Body of pancreas (tissue), 4 donors: ENCODE data around the gene MYO6. TPM values are rescaled to one million over a fixed set of nuclear protein-coding genes. Genes with fewer than 3 reads are reported as not detected.

Source experiments
- ATAC-seq: fragments of 150-250 bp; one replicate; pipeline ENCODE4 v1.9.1; 2016
- DNase-seq, 4 donors: peaks; one replicate each; pipeline ENCODE4 v3.0.0-alpha.2; 2019
- H3K27ac ChIP-seq, 4 donors: fragments of 200-600 bp; sonication (generic); 1 replicate in 3 of 4; 2 replicates in 1 of 4; pipeline versions ENCODE4 v1.5.1 to v1.6.1; 2016 to 2019; ENCODE audit warnings: mild to moderate bottlenecking in 1 of 4, mixed read lengths in 1 of 4, moderate library complexity in 1 of 4
- H3K27me3 ChIP-seq, 2 donors: fragments of 200-600 bp; sonication (generic); one replicate each; pipeline ENCODE4 v1.6.0; 2016; ENCODE audit warnings: mild to moderate bottlenecking in 1 of 2
- H3K36me3 ChIP-seq, 2 donors: fragments of 200-600 bp; sonication (generic); replicated peaks in 1 of 2; 2 replicates each; pipeline ENCODE4 v1.5.1; 2016; ENCODE audit warnings: low read depth in 2 of 2; ENCODE audit not compliant: insufficient read depth in 1 of 2
- H3K4me1 ChIP-seq: fragments of 200-600 bp; sonication (generic); one replicate; pipeline ENCODE4 v1.6.0; 2016
- H3K4me3 ChIP-seq, 2 donors: fragments of 200-600 bp; sonication (generic); 1 replicate in 1 of 2; 2 replicates in 1 of 2; pipeline ENCODE4 v1.5.1; 2016 to 2019
- H3K9me3 ChIP-seq, 3 donors: fragments of 200-600 bp; sonication (generic); 1 replicate in 2 of 3; 2 replicates in 1 of 3; pipeline ENCODE4 v1.5.1; 2016
- CTCF ChIP-seq, 7 experiments: fragments of 450-650 bp in 4 of 7; fragments of 200-600 bp in 3 of 7; sonication (generic) in 3 of 7; IDR thresholded peaks; one replicate each; pipeline ENCODE4 v1.5.1; 2016 to 2019; ENCODE audit warnings: antibody characterized with exemption in 7 of 7
- POLR2A ChIP-seq, 3 donors: fragments of 450-650 bp; IDR thresholded peaks; one replicate each; pipeline ENCODE4 v1.6.1; 2016; ENCODE audit warnings: antibody characterized with exemption in 3 of 3, mild to moderate bottlenecking in 2 of 3
- WGBS, 2 donors: methylation state at CpG; one replicate each; pipeline ENCODE4 v1.1.5; 2017; 5-methylcytosine and 5-hydroxymethylcytosine counted together
- intact Hi-C: fragments of 100-400 bp; cut with DNase I; formaldehyde crosslinking; loops from one replicate; pipeline ENCODE4 v1.15.1; 2023
- total RNA-seq, 2 donors: library from RNA; depleted of rRNA; stranded (reverse); fragments of >200 nt; gene quantifications; one replicate each; pipeline ENCODE4 v1.1.0, GENCODE V29; 2016

Gene MYO6
- total RNA-seq, 2 donors from 2014 or later: 21.0 to 29.7 TPM

- no peaks in the 10 kb centered on the region for H3K36me3 ChIP-seq
- DNase-seq (no peak), ATAC-seq (no peak)
- intact Hi-C loops: loop anchor here (10.0 kb wide), 1 partner anchor 1534 kb away; the partner anchor contains the start of gene HTR1B
- 83 to 84% methylated on average over 11 of the region's 11 CpGs for WGBS, 2 donors
- peaks cover 3% of the 10 kb centered on the region for H3K4me1 ChIP-seq
- no peak overlapping the region for H3K4me3 ChIP-seq
- no peaks in the 10 kb centered on the region for H3K27me3 ChIP-seq
- H3K27ac ChIP-seq: no peak overlapping the region
- H3K9me3 ChIP-seq: no peaks in the 10 kb centered on the region
- TF ChIP-seq CTCF (IDR thresholded peaks at IDR 0.05) (no peak), POLR2A (IDR thresholded peaks at IDR 0.05) (no peak)
Measured at GRCh38 chr6:75931011-75931680, 182.1 kb downstream of the MYO6 start.

- intact Hi-C loops: loop anchor here (10.0 kb wide), 1 partner anchor 1533 kb away; the partner anchor contains the start of gene HTR1B
- 14 to 21% methylated on average over 5 of the region's 5 CpGs for WGBS, 2 donors
- DNase-seq (peak; percentile 66 to 82 (median 70)), ATAC-seq (peak; percentile 61)
- Histone ChIP-seq H3K4me1 (peaks cover 3% of the 10 kb centered on the region), H3K9me3 (no peaks in the 10 kb centered on the region), H3K36me3 (no peaks in the 10 kb centered on the region), H3K4me3 (no peak overlapping the region), H3K27ac (no peak overlapping the region), H3K27me3 (no peaks in the 10 kb centered on the region)
- peak; percentile 63 to 85 (median 70) for TF ChIP-seq CTCF (IDR thresholded peaks at IDR 0.05)
- TF ChIP-seq POLR2A (IDR thresholded peaks at IDR 0.05): no peak
Measured at GRCh38 chr6:75932067-75932466, 183.0 kb downstream of the MYO6 start.

GRCh38 chr6:75933387-75933975 lies 184.4 kb downstream of the MYO6 start:
- 60 to 75% methylated on average over 7 of the region's 7 CpGs for WGBS, 2 donors
- no peaks in the 10 kb centered on the region for H3K9me3 ChIP-seq
- H3K27me3 ChIP-seq: no peaks in the 10 kb centered on the region
- TF ChIP-seq POLR2A (IDR thresholded peaks at IDR 0.05) (no peak), CTCF (IDR thresholded peaks at IDR 0.05) (no peak)
- ATAC-seq (no peak), DNase-seq (no peak)
- intact Hi-C loops: loop anchor here (10.0 kb wide), 1 partner anchor 1531 kb away; the partner anchor contains the start of gene HTR1B
- no peak overlapping the region for H3K27ac ChIP-seq
- no peaks in the 10 kb centered on the region for H3K36me3 ChIP-seq
- peaks cover 3% of the 10 kb centered on the region for H3K4me1 ChIP-seq
- no peak overlapping the region for H3K4me3 ChIP-seq

GRCh38 chr6:75934643-75935472 lies 185.8 kb downstream of the MYO6 start:
- ATAC-seq (peak; percentile 86), DNase-seq (peak; percentile 54 to 76 (median 65))
- TF ChIP-seq CTCF (IDR thresholded peaks at IDR 0.05) (peak; percentile 57 to 87 (median 78)), POLR2A (IDR thresholded peaks at IDR 0.05) (peak in 1 of 3 donors; percentile 6)
- Histone ChIP-seq H3K36me3 (no peaks in the 10 kb centered on the region), H3K4me1 (peaks cover 3% of the 10 kb centered on the region), H3K27ac (no peak overlapping the region), H3K4me3 (no peak overlapping the region), H3K27me3 (no peaks in the 10 kb centered on the region), H3K9me3 (no peaks in the 10 kb centered on the region)
- whole genome bisulfite sequencing, 2 donors: 4 to 5% methylated on average over 30 to 32 of the region's 32 CpGs
- intact Hi-C loops: loop anchor here (5.0 to 10.0 kb wide), 2 partner anchors 422 to 1530 kb away; partner anchors contain the start of gene HTR1B
